ENCODE data around the gene NOSIP.

NOSIP gene

DNA sequence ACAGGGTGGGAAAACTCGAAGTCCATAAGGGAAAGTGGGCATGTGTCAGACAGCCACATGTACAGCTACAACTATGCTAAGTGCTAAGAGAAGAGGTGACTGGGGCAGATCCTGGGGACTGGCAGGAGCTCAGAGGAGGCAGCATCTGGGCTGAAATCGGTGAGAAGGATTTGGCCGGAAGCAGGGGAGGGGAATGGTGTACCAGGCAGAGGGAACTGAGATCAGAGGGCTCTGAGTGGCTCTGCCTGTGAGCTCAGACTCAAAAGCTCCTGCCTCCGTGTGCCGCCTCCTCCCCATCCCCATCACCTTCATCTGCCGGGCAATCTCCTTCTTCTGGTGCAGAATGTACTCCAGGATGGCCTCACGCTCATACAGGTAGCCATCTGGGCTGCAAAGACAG lies 21.8 kb downstream of the NOSIP start:
- DNase-seq (ENCODE audit: low read depth in 1 of 2, low spot score in 1 of 2): no peak
- in situ Hi-C loops (cut with HindIII; ENCODE audit: low pct_unique_long_range_greater_than_20kb, low sequenced_read_pairs): no loop called here
- no peak for TF ChIP-seq JUND (IDR thresholded peaks at IDR 0.05; ENCODE audit: low read depth)

DNA sequence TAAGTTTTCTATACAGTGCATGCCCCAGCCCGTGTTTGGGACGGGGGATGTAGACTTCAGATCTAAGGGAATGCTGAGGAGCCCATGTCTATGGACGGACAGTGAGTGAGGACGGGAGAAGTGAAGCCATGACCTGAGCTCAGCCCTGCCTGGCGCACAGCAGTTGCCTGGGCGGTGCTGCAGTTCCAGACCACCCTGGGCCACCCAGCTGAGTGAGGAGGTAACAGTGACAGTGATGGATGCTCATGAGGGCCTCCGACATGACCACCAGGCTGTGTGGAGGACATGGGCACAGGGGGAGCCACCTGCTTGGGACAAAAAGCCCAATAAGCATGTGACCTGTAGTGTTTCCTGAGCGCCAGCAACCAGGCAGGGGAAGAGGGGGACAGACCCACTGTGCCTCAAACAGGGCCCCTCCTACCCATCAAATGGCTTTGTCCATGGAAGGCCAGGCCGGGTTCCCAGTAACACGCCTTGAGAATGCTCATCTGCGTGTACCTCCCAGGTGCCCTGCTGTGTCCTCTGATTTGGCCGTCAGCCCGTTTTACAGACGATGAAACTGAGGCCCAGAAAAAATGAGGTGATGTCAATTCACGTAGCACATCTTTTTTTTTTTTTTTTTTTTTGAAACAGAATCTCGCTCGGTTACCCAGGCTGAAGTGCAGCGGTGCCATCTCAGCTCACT lies 22.6 kb downstream of the NOSIP start:
- in situ Hi-C loops (cut with HindIII; ENCODE audit: low pct_unique_long_range_greater_than_20kb, low sequenced_read_pairs): no loop called here

DNA sequence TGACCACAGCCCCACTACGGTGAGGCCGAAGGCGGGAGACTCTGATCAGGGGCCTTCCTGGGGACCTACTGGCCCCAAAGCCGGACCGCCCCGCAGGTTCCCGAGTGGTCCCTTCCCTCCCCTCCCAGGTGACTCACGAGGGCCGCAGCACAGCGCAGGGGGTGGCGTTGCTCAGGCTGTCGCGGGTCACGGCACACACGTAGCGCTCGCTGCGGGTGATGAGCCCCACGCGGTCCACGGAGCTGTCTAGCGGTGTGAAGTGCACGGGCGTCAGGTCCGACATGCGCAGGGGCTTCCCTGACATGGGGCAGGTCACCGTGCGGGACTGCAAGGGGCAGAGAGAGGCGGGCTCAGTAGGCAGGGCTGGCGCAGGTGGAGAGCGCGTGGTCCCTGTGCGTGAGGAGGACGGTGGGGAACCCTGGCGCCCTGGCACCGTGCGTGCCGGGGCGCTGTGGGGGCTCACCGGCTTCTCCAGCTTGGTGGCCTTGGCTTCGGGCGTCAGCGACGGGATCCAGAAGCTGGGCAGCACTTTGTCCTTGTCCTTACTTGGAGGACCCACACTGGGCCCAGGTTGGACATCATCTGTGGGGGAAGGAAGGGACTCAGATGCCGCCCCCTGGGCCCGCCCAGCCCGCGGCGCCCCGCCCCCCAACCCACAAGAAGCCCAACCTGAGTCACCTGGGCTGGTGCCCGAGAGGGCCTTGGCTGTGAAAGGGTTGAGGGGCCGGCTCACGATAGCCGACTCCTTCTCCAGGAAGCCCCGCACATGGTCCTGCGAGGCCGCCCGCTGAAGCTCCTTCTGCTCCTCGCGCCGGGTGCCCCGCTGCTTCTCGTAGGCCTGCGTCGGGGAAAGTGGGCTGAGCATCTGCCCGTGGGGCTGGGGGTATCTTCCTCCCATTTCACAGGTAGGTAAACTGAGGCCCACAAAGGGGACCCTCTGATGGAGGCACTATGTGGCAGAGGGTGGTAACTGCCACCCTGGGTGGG lies 23.7 kb downstream of the NOSIP start:
- in situ Hi-C loops (cut with HindIII; ENCODE audit: low pct_unique_long_range_greater_than_20kb, low sequenced_read_pairs): no loop called here
- no peak for DNase-seq (ENCODE audit: low read depth in 1 of 2, low spot score in 1 of 2)
- TF ChIP-seq JUND (IDR thresholded peaks at IDR 0.05; ENCODE audit: low read depth): no peak

More for the DNA sequence above, 22.6 kb downstream of the NOSIP start:
- TF ChIP-seq JUND (IDR thresholded peaks at IDR 0.05; ENCODE audit: low read depth): no peak
- DNase-seq (ENCODE audit: low read depth in 1 of 2, low spot score in 1 of 2): no peak

DNA sequence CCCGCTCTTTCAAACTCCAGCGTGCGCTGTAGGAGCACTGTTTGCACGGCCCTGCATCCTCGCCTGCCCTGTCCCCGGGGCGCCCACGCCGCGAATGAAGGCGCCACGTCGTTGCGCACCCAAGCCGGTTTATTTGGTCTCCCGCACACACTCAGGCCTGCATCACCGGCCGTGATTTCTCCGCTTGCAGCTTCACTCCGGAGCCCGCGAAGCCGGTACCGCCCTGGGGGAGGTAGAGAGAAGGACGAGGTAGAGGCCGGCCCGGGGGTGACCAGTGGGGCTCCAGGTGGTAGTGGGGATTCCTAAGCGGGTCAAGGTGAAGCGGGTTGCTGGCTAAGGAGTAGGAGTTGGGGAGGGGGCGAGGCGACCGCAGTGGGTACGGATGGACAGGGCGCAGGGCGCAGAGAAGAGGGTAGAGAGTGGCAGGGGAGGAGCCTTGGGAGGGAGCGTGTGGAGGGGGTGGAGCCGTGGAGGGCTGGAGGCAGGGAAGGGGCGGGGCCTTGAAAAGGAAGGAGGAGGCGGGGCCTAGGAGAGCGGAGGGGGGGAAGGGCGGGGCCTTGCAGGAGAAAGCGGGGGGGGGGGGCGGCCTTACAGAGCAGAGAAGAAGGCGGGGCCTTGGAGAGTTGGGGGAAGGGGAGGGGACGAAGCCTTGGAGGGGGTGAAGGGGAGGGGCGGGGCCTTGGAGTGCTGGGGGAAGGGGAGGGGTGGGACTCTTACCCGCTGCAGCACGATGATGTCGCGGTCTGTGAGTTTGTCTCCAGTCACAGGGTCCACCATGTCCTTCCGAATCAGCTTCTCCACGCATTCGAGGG lies 24.6 kb downstream of the NOSIP start:
- DNase-seq (ENCODE audit: low read depth in 1 of 2, low spot score in 1 of 2): peak; percentile 57 to 82
- in situ Hi-C loops (cut with HindIII; ENCODE audit: low pct_unique_long_range_greater_than_20kb, low sequenced_read_pairs): no loop called here
- TF ChIP-seq JUND (IDR thresholded peaks at IDR 0.05; ENCODE audit: low read depth): no peak

DNA sequence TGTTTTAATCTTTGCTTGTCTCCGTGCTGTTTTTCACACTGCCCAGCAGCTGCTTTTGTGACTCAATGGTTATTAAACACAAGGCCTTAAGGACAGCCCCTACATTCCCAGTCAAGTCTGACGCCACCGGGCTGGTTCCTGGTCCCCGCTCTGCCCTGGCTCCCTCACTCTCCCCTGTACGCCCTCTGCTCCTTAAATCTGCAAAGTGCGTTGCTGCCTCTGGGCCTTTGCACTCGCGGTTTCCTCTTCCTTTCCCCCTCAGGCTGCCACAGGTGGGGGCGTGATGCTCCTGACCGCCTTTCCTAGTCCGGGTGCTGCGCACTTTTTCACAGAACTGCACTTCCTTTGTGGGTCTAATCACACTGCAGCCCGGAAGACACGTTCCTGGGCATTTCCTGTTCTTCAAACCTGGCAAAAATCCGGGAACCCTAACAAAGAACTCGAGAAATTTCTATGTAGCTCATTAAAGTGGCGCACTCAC lies 25.6 kb downstream of the NOSIP start:
- no peak for TF ChIP-seq JUND (IDR thresholded peaks at IDR 0.05; ENCODE audit: low read depth)
- no peak for DNase-seq (ENCODE audit: low read depth in 1 of 2, low spot score in 1 of 2)
- in situ Hi-C loops (cut with HindIII; ENCODE audit: low pct_unique_long_range_greater_than_20kb, low sequenced_read_pairs): no loop called here

DNA sequence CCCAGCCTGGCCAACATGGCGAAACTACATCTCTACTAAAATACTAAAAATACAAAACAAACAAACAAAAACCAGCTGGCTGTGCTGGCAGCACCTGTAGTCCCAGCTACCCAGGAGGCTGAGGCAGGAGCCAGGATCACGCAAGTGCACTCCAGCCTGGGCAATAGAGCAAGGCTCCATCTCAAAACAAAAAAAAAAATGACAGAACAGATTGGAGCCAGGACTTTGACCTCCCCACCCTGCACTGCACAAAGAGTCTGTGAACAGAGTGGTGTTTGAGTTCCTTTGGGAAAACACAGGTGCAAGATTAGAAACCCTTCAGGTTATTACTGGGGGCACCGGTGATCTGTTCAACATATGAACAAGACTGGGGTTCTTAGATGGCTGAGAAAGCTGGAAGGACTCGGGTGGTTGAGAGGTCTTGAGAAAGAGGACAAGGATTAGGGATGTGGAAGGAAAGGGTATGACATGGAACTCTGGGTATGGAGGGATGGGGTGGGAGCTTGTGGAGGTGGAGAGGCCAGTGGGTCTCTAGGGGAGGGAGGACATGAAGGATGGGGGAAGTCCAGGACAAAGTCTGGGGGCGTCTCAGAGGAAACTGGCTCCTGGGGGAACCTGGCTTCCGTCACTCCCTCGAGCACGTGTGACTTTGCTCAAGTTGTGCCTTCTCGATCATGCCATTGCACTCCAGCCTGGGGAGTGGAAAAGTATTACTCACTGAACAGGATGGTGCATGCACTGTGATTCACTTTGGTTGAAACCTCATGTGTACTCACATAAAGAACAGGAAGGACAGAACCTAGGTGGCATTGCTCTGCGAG lies 26.7 kb downstream of the NOSIP start:
- in situ Hi-C loops (cut with HindIII; ENCODE audit: low pct_unique_long_range_greater_than_20kb, low sequenced_read_pairs): no loop called here
- no peak for TF ChIP-seq JUND (IDR thresholded peaks at IDR 0.05; ENCODE audit: low read depth)
- DNase-seq (ENCODE audit: low read depth in 1 of 2, low spot score in 1 of 2): no peak

DNA sequence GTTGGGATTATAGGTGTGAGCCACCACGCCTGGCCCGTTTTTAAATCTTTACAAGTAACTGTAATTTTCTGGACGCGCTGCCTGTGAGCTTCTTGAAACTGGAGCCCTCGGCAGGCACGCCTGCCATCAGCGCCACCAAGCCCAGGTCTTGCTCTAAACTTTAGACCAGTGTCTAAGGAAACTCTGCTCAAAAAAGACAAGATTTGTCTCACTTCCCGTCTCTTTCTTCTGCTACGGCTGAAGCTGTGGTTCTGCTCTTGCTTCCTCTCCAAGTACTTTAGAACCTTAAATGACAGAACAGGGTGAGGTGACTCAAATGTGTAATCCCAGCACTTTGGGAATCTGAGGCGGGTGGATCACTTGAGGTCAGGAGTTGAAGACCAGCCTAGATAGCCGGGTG lies 27.6 kb downstream of the NOSIP start:
- in situ Hi-C loops (cut with HindIII; ENCODE audit: low pct_unique_long_range_greater_than_20kb, low sequenced_read_pairs): no loop called here
- TF ChIP-seq JUND (IDR thresholded peaks at IDR 0.05; ENCODE audit: low read depth): no peak
- DNase-seq (ENCODE audit: low read depth in 1 of 2, low spot score in 1 of 2): no peak

DNA sequence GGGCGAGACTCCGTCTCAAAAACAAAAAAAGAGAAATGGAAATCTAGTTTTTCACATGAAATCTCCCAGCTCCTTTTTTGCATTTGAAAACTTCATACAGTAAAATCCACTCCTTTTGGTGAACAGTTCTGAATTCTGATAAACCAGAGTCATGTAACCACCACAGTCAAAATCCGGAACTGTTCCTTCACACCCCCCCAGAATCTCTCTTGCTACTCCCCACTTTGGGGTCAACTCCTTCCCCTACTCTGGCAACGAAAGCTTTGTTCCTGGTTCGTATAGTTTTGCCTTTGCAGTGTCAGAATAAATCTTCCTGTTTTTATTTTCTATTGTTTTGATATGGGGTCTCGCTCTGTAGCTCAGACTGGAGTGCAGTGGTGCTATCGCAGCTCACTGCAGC lies 28.8 kb downstream of the NOSIP start:
- no peak for DNase-seq (ENCODE audit: low read depth in 1 of 2, low spot score in 1 of 2)
- no peak for TF ChIP-seq JUND (IDR thresholded peaks at IDR 0.05; ENCODE audit: low read depth)
- in situ Hi-C loops (cut with HindIII; ENCODE audit: low pct_unique_long_range_greater_than_20kb, low sequenced_read_pairs): no loop called here

DNA sequence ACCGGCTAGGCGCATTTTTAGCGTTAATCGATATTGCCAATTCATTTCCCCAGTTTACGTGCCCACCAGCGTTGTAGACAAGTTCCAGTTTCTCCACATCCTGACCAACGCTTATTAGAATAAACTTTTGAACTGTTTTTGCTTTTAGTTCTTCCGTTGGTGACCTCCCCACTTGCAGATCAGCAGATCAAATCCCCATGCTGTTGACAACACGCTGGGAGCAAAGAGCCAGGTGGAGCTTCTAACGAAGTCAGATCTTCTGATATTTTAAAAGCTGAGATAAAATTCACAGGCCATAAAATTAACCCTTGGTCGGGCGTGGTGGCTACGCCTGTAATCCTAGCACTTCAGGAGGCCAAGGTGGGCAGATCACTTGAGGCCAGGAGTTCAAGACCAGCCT lies 31.3 kb downstream of the NOSIP start:
- in situ Hi-C loops (cut with HindIII; ENCODE audit: low pct_unique_long_range_greater_than_20kb, low sequenced_read_pairs): no loop called here
- TF ChIP-seq JUND (IDR thresholded peaks at IDR 0.05; ENCODE audit: low read depth): no peak
- DNase-seq (ENCODE audit: low read depth in 1 of 2, low spot score in 1 of 2): no peak

DNA sequence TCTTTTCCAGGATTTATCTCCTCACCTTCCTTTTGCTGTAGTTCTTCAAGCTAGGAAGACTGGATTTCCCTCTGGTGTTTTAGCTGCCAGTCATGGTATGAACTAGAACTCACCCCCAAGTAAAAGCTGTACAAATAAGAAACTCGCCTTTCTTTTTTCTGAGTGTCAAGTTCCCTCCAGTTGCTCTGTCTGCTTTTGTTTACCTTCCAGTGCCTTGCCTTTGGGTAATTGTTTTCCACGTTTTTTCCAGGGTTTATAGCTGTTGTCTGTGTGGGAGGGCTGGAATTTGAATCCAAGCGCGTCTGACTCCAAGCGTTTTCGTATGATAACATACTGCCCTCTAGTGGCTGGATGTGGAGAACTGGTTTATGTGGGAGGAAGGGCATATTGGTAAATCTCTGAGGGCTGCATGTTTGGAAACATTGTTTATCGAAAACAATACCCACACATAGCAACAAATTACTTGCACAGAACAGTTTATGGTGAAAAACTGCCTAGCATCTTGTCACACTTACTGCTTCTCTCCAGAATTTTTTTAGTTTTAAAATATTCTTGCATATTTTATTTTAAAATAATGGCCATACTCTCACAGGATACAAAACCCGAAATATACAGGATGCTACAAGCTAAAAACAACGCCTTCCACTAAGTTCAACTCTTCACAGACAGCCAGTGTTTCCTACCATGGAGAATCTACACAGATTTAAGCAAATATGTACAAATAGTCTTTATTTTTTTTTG lies 33.4 kb downstream of the NOSIP start:
- TF ChIP-seq JUND (IDR thresholded peaks at IDR 0.05; ENCODE audit: low read depth): no peak
- in situ Hi-C loops (cut with HindIII; ENCODE audit: low pct_unique_long_range_greater_than_20kb, low sequenced_read_pairs): no loop called here
- peak; percentile 65 to 97 for DNase-seq (ENCODE audit: low read depth in 1 of 2, low spot score in 1 of 2)

DNA sequence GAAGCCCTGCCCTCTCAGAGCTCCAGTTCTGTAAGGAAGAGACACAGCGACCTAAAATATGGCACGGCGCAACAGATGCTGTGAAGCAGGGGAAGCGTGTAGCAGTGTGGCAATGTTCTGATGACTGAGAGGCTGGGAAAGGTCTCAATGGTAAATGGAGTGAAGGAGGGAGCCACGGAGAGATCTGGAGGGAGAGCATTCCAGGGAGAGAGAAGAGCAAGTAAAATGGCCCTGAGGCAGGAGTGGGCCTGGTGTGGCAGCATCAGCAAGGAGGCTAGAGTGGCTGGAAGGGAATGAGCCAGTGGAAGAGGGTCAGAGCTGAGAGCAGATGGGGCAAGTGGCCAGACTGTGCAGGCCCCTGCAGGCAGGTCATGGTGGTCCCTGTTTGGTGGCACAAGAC lies 36.2 kb downstream of the NOSIP start:
- no peak for TF ChIP-seq JUND (IDR thresholded peaks at IDR 0.05; ENCODE audit: low read depth)
- in situ Hi-C loops (cut with HindIII; ENCODE audit: low pct_unique_long_range_greater_than_20kb, low sequenced_read_pairs): no loop called here

More for the DNA sequence above, 36.2 kb downstream of the NOSIP start:
- no peak for DNase-seq (ENCODE audit: low read depth in 1 of 2, low spot score in 1 of 2)
